Hepatocyte (in vitro differentiated cells): ENCODE measurements around the gene ATOX1. TPM values are rescaled to one million over a fixed set of nuclear protein-coding genes. Genes with fewer than 3 reads are reported as not detected.

ENCODE experiments used
- DNase-seq: peaks from one replicate; pipeline ENCODE4 v3.0.0-alpha.2; 2016; ENCODE audit warnings: low spot score
- H2AFZ ChIP-seq: fragments of 200-600 bp; sonication (generic); 2 replicates; pipeline ENCODE4 v1.6.0; 2016; ENCODE audit warnings: antibody characterized with exemption, mild to moderate bottlenecking
- H3K27ac ChIP-seq: fragments of 200-600 bp; sonication (generic); 2 replicates; pipeline ENCODE4 v1.5.1; 2016; ENCODE audit warnings: mild to moderate bottlenecking
- H3K27me3 ChIP-seq: fragments of 200-600 bp; sonication (generic); 2 replicates; pipeline ENCODE4 v1.6.1; 2016
- H3K36me3 ChIP-seq: fragments of 200-600 bp; sonication (generic); replicated peaks from 2 replicates; pipeline ENCODE4 v1.5.1; 2016; ENCODE audit warnings: low read depth; ENCODE audit not compliant: insufficient read depth
- H3K4me1 ChIP-seq: fragments of 200-600 bp; sonication (generic); 2 replicates; pipeline ENCODE4 v1.5.1; 2016; ENCODE audit warnings: mild to moderate bottlenecking, moderate library complexity; ENCODE audit not compliant: insufficient read depth
- H3K4me2 ChIP-seq: fragments of 200-600 bp; sonication (generic); 2 replicates; pipeline ENCODE4 v1.6.0; 2016
- H3K4me3 ChIP-seq: fragments of 200-600 bp; sonication (generic); 2 replicates; pipeline ENCODE4 v1.5.1; 2016; ENCODE audit warnings: mild to moderate bottlenecking
- H3K79me2 ChIP-seq: fragments of 200-600 bp; sonication (generic); 2 replicates; pipeline ENCODE4 v1.6.0; 2017; ENCODE audit warnings: mild to moderate bottlenecking
- H3K9me2 ChIP-seq: fragments of 200-600 bp; sonication (generic); replicated peaks from 2 replicates; pipeline ENCODE4 v1.6.0; 2017; ENCODE audit warnings: mild to moderate bottlenecking; ENCODE audit not compliant: insufficient read depth
- H3K9me3 ChIP-seq: fragments of 200-600 bp; sonication (generic); 2 replicates; pipeline ENCODE4 v1.5.1; 2016; ENCODE audit warnings: low read depth, mild to moderate bottlenecking
- H4K20me1 ChIP-seq: fragments of 200-600 bp; sonication (generic); 2 replicates; pipeline ENCODE4 v1.6.0; 2016; ENCODE audit warnings: mild to moderate bottlenecking; ENCODE audit not compliant: insufficient read depth, poor library complexity, severe bottlenecking
- EZH2 ChIP-seq: fragments of 200-600 bp; sonication (generic); IDR thresholded peaks from 2 replicates; pipeline ENCODE4 v1.6.1; 2016; ENCODE audit warnings: antibody characterized with exemption, mild to moderate bottlenecking, borderline replicate concordance
- EZH2phosphoT487 ChIP-seq: fragments of 200-600 bp; sonication (generic); IDR thresholded peaks from one replicate; pipeline ENCODE4 v1.6.1; 2018; ENCODE audit warnings: antibody characterized with exemption, mild to moderate bottlenecking, low read depth, moderate library complexity; ENCODE audit not compliant: unreplicated experiment, severe bottlenecking
- WGBS: methylation state at CpG from one replicate; pipeline ENCODE4 v1.1.6; 2016; ENCODE audit warnings: low lambda C conversion rate; ENCODE audit errors: missing lambda C conversion rate; 5-methylcytosine and 5-hydroxymethylcytosine counted together
- polyA plus RNA-seq: library from polyadenylated mRNA; unstranded; fragments of >200 nt; fragmentation: Nextera tagmentation; extraction: Ambion mirVana; gene quantifications from 2 replicates; pipeline ENCODE4 v1.2.1, GENCODE V29; 2016
- total RNA-seq: library from RNA; depleted of rRNA; stranded (reverse); fragments of >200 nt; gene quantifications from 2 replicates; pipeline ENCODE4 v1.2.3, GENCODE V29; 2014
- TF ChIP-seq, protein P1 (sequence below): fragments of 200-600 bp; sonication (generic); IDR thresholded peaks from 2 replicates; pipeline ENCODE4 v1.5.1; 2016; ENCODE audit warnings: antibody characterized with exemption, mild to moderate bottlenecking; ENCODE audit not compliant: poor library complexity

ATOX1 gene
- total and polyA plus RNA-seq, 2 experiments from 2014 or later, result 112 to 348 TPM

DNA sequence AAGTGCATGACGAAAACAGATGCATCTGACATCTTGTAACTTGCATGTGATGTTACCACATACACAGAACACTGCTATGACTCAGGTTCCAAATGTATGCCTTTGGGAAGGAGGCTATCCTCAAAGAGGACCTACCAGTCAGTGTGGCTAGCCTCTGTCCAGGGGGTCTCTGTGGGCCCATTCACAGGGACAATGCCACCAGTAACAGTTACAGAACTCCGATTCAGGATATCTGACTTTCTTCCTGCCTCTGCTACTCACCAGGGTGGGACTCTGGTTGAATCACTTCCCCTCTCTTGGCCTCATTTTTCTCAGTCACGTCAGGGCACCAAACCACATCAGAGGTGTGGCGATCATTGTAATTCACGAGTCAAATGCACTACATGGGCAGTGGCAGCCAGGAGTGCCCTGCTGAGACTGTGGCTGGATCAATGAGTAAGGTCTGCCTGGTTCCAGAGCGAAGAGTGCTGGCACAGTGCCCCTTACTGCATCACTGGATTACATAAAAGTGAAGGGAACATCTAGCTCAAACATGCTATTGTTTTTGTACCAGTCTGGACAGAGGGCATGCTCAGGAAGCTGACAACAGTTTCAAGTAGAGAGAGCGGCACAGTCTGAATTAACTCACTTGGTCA is 13.2 kb downstream of the ATOX1 start:
- H3K27ac ChIP-seq, result no peak overlapping the region
- H3K4me2 ChIP-seq, result no peak overlapping the region

DNA sequence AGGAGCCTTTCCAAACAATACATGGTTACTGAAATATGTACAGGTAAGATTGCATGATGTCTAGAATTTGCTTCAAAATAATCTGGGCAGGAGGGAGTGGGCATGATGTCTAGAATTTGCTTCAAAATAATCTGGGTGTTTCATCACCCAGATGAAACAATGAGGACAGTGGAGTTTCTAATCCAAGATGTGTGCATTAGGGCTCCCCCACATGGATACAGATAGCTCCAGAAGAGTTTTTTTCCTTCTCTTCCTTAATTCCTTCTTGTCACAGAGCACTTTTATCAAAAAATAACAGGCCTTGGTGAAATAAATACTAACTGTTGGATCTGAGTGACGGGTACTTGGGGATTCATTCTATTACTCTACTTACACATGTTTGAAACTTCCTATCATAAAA is 14.9 kb downstream of the ATOX1 start:
- Histone ChIP-seq H3K9me2 (no peaks in the 10 kb centered on the region), H3K79me2 (peaks cover 5% of the 10 kb centered on the region), H4K20me1 (no peaks in the 10 kb centered on the region), H3K36me3 (no peaks in the 10 kb centered on the region), H3K4me2 (no peak overlapping the region), H3K27ac (no peak overlapping the region), H3K27me3 (no peaks in the 10 kb centered on the region), H3K4me1 (peaks cover 28% of the 10 kb centered on the region), H3K9me3 (no peaks in the 10 kb centered on the region), H2AFZ (no peak overlapping the region), H3K4me3 (no peak overlapping the region)
- WGBS, result 85% methylated on average over 1 of the region's 1 CpG
- TF ChIP-seq EZH2 (no peak), EZH2phosphoT487 (no peak)
- TF ChIP-seq, protein P1, sequence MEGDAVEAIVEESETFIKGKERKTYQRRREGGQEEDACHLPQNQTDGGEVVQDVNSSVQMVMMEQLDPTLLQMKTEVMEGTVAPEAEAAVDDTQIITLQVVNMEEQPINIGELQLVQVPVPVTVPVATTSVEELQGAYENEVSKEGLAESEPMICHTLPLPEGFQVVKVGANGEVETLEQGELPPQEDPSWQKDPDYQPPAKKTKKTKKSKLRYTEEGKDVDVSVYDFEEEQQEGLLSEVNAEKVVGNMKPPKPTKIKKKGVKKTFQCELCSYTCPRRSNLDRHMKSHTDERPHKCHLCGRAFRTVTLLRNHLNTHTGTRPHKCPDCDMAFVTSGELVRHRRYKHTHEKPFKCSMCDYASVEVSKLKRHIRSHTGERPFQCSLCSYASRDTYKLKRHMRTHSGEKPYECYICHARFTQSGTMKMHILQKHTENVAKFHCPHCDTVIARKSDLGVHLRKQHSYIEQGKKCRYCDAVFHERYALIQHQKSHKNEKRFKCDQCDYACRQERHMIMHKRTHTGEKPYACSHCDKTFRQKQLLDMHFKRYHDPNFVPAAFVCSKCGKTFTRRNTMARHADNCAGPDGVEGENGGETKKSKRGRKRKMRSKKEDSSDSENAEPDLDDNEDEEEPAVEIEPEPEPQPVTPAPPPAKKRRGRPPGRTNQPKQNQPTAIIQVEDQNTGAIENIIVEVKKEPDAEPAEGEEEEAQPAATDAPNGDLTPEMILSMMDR, result no peak
- DNase-seq, result no peak

More for the DNA sequence above, 13.2 kb downstream of the ATOX1 start:
- Histone ChIP-seq H2AFZ (no peak overlapping the region), H3K9me2 (no peaks in the 10 kb centered on the region), H3K4me3 (no peak overlapping the region), H3K27me3 (no peaks in the 10 kb centered on the region), H3K79me2 (peaks cover 17% of the 10 kb centered on the region), H4K20me1 (no peaks in the 10 kb centered on the region), H3K36me3 (no peaks in the 10 kb centered on the region), H3K4me1 (peaks cover 13% of the 10 kb centered on the region), H3K9me3 (no peaks in the 10 kb centered on the region)
- no peak for DNase-seq
- TF ChIP-seq, protein P1, result no peak
- TF ChIP-seq EZH2phosphoT487 (no peak), EZH2 (no peak)
- WGBS, result 92% methylated on average over 7 of the region's 7 CpGs

DNA sequence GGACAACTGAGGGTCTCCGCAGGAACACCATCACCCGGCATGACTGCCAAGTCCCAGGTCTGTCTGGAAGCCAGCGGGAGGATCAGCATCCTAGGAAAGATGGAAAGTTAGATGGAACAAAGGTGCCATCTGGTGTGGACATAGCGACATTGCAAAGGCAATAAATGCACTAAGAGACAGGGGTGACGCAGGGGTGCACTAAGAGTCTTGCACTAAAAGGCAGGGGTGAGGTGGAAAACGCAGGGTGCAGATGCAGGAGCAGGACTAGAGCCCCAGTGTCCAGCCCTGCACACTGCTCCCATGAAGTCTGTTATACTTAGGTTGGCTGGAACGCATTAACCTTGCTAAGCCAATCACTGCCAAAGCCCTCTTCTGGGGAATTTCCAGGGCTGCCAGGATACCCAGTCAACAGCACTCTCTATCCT is 15.5 kb downstream of the ATOX1 start:
- H3K36me3 ChIP-seq, result no peaks in the 10 kb centered on the region
- peaks cover 34% of the 10 kb centered on the region for H3K4me1 ChIP-seq
- H3K27ac ChIP-seq, result no peak overlapping the region
- no peaks in the 10 kb centered on the region for H4K20me1 ChIP-seq
- no peak overlapping the region for H2AFZ ChIP-seq
- peaks cover 4% of the 10 kb centered on the region for H3K79me2 ChIP-seq
- no peak overlapping the region for H3K4me2 ChIP-seq
- H3K4me3 ChIP-seq, result no peak overlapping the region
- no peaks in the 10 kb centered on the region for H3K9me3 ChIP-seq
- H3K27me3 ChIP-seq, result no peaks in the 10 kb centered on the region
- peak; percentile 80 for DNase-seq
- no peaks in the 10 kb centered on the region for H3K9me2 ChIP-seq
- 61% methylated on average over 7 of the region's 7 CpGs for WGBS
- no peak for TF ChIP-seq EZH2
- TF ChIP-seq, protein P1, result peak; percentile 69
- TF ChIP-seq EZH2phosphoT487, result no peak
